GM23338 (cell line): ENCODE measurements around the gene TEAD2. TPM values are rescaled to one million over a fixed set of nuclear protein-coding genes. Genes with fewer than 3 reads are reported as not detected.

ENCODE experiments used
- ATAC-seq: fragments of 200-7000 bp; cut with Tn5 transposase; 3 replicates; pipeline ENCODE4 v1.9.1; 2020
- DNase-seq: peaks from one replicate; pipeline ENCODE4 v3.0.0-alpha.2; 2015; ENCODE audit warnings: low spot score
- H2AFZ ChIP-seq: fragments of 200-600 bp; sonication (generic); 2 replicates; pipeline ENCODE4 v1.8.0; 2016; ENCODE audit warnings: antibody characterized with exemption, mild to moderate bottlenecking, moderate library complexity
- H3F3A ChIP-seq: fragments of 200-600 bp; sonication (generic); replicated peaks from 2 replicates; pipeline ENCODE4 v1.8.0; 2017; ENCODE audit warnings: antibody characterized with exemption, mixed run types, low read depth
- H3K27ac ChIP-seq: fragments of 200-600 bp; sonication (generic); 2 replicates; pipeline ENCODE4 v1.6.1; 2016; ENCODE audit warnings: low read depth
- H3K27me3 ChIP-seq: fragments of 200-600 bp; sonication (generic); 2 replicates; pipeline ENCODE4 v1.8.0; 2016; ENCODE audit warnings: mild to moderate bottlenecking, mixed run types, moderate library complexity; ENCODE audit not compliant: insufficient read depth
- H3K36me3 ChIP-seq: fragments of 200-600 bp; sonication (generic); 2 replicates; pipeline ENCODE4 v1.8.0; 2016; ENCODE audit warnings: mild to moderate bottlenecking; ENCODE audit not compliant: insufficient read depth
- H3K4me1 ChIP-seq: fragments of 200-600 bp; sonication (generic); 2 replicates; pipeline ENCODE4 v1.8.0; 2016; ENCODE audit warnings: mild to moderate bottlenecking, moderate library complexity; ENCODE audit not compliant: insufficient read depth
- H3K4me2 ChIP-seq: fragments of 200-600 bp; sonication (generic); 2 replicates; pipeline ENCODE4 v1.7.1; 2017; ENCODE audit warnings: mixed run types
- H3K4me3 ChIP-seq: fragments of 200-600 bp; sonication (generic); 2 replicates; pipeline ENCODE4 v1.6.1; 2016; ENCODE audit warnings: mixed run types
- H3K79me2 ChIP-seq: fragments of 200-600 bp; sonication (generic); replicated peaks from 2 replicates; pipeline ENCODE4 v1.8.0; 2017; ENCODE audit warnings: mild to moderate bottlenecking; ENCODE audit not compliant: insufficient read depth
- H3K9me2 ChIP-seq: fragments of 200-600 bp; sonication (generic); 2 replicates; pipeline ENCODE4 v1.8.0; 2017; ENCODE audit not compliant: insufficient read depth
- H4K20me1 ChIP-seq: fragments of 200-600 bp; sonication (generic); replicated peaks from 2 replicates; pipeline ENCODE4 v1.8.0; 2017; ENCODE audit warnings: mild to moderate bottlenecking; ENCODE audit not compliant: insufficient read depth
- H3K27ac Mint-ChIP-seq: 2 replicates; pipeline ENCODE4 v1.8.0; 2020; ENCODE audit warnings: inconsistent platforms, mild to moderate bottlenecking, moderate library complexity, mixed read lengths
- H3K27me3 Mint-ChIP-seq: 3 replicates; pipeline ENCODE4 v1.8.0; 2022; ENCODE audit warnings: low read depth, mild to moderate bottlenecking, moderate library complexity, mixed read lengths, inconsistent platforms; ENCODE audit not compliant: insufficient read depth, poor library complexity
- H3K36me3 Mint-ChIP-seq: 3 replicates; pipeline ENCODE4 v1.8.0; 2021; ENCODE audit warnings: low read depth, mild to moderate bottlenecking, inconsistent platforms, moderate library complexity, mixed read lengths
- H3K4me1 Mint-ChIP-seq: 3 replicates; pipeline ENCODE4 v1.8.0; 2020; ENCODE audit warnings: mild to moderate bottlenecking, inconsistent platforms, mixed read lengths
- H3K4me3 Mint-ChIP-seq: 3 replicates; pipeline ENCODE4 v1.8.0; 2021; ENCODE audit warnings: moderate library complexity, mild to moderate bottlenecking, inconsistent platforms, mixed read lengths
- H3K9me3 Mint-ChIP-seq: 3 replicates; pipeline ENCODE4 v1.8.0; 2020; ENCODE audit warnings: moderate library complexity, mild to moderate bottlenecking, inconsistent platforms, mixed read lengths
- CREB1 ChIP-seq: fragments of 250-450 bp; sonication (Bioruptor Pico); IDR thresholded peaks from 2 replicates; pipeline ENCODE4 v1.5.0; 2020; ENCODE audit warnings: low read depth, mild to moderate bottlenecking, moderate library complexity
- EZH2phosphoT487 ChIP-seq: fragments of 200-600 bp; sonication (generic); IDR thresholded peaks from one replicate; pipeline ENCODE4 v1.8.1; 2018; ENCODE audit warnings: antibody characterized with exemption; ENCODE audit not compliant: unreplicated experiment
- STAT1 ChIP-seq: IDR thresholded peaks from one replicate; pipeline ENCODE4 v1.6.1; 2016; ENCODE audit warnings: antibody characterized with exemption; ENCODE audit not compliant: unreplicated experiment
- ZNF114 ChIP-seq: fragments of 250-450 bp; sonication (Bioruptor Pico); IDR thresholded peaks from 2 replicates; pipeline ENCODE4 v1.5.0; 2020; ENCODE audit warnings: mild to moderate bottlenecking, moderate library complexity
- ZNF331 ChIP-seq: fragments of 250-450 bp; sonication (Bioruptor Pico); IDR thresholded peaks from 2 replicates; pipeline ENCODE4 v1.5.0; 2020; ENCODE audit warnings: low read depth, mild to moderate bottlenecking, moderate library complexity
- polyA plus RNA-seq: library from polyadenylated mRNA; unstranded; fragments of >200 nt; fragmentation: Nextera tagmentation; extraction: Ambion mirVana; gene quantifications from 2 replicates; pipeline ENCODE4 v1.2.1, GENCODE V29; 2016
- total RNA-seq: library from RNA; depleted of rRNA; stranded (reverse); fragments of >200 nt; shearing (Covaris generic); gene quantifications from 2 replicates; pipeline ENCODE4 v1.2.3, GENCODE V29; 2014
- TF ChIP-seq, protein P1 (sequence below): IDR thresholded peaks from 2 replicates; pipeline ENCODE4 v1.6.1; 2016; ENCODE audit warnings: antibody characterized with exemption
- TF ChIP-seq, protein P2 (sequence below), 2 experiments: fragments of 200-600 bp in 1 of 2; sonication (generic) in 1 of 2; conservative IDR thresholded peaks; 2 replicates each; pipeline versions ENCODE4 v1.5.1 to v1.6.1; 2016 to 2017; ENCODE audit warnings: antibody characterized with exemption in 2 of 2, low read depth in 2 of 2, mild to moderate bottlenecking in 2 of 2, moderate library complexity in 1 of 2

Gene TEAD2
- total and polyA plus RNA-seq, 2 experiments from 2014 or later: 30.3 to 82.5 TPM

- peaks cover 3% of the 10 kb centered on the region; the same call in 1 of the 3 replicates for H3K4me1 Mint-ChIP-seq
- ATAC-seq (no peak), DNase-seq (no peak)
- no peaks in the 10 kb centered on the region; the same call in 2 of the 3 replicates for H3K36me3 Mint-ChIP-seq
- Histone ChIP-seq H3K79me2 (no peaks in the 10 kb centered on the region), H3K27me3 (no peaks in the 10 kb centered on the region), H3F3A (0 out of 2 replicates have a peak, but pooled peaks cover 3% of the 10 kb centered on the region), H3K4me3 (no peak overlapping the region), H2AFZ (no peak overlapping the region), H3K9me2 (no peaks in the 10 kb centered on the region), H3K4me1 (no peaks in the 10 kb centered on the region), H3K27ac (no peak overlapping the region), H3K4me2 (no peak overlapping the region), H4K20me1 (no peaks in the 10 kb centered on the region), H3K36me3 (no peaks in the 10 kb centered on the region)
- no peak overlapping the region for H3K27ac Mint-ChIP-seq
- H3K27me3 Mint-ChIP-seq: peaks cover 8% of the 10 kb centered on the region
- TF ChIP-seq ZNF114 (CRISPR knock-in tag): no peak
- no peak for TF ChIP-seq CREB1 (CRISPR knock-in tag)
- TF ChIP-seq, protein P1, sequence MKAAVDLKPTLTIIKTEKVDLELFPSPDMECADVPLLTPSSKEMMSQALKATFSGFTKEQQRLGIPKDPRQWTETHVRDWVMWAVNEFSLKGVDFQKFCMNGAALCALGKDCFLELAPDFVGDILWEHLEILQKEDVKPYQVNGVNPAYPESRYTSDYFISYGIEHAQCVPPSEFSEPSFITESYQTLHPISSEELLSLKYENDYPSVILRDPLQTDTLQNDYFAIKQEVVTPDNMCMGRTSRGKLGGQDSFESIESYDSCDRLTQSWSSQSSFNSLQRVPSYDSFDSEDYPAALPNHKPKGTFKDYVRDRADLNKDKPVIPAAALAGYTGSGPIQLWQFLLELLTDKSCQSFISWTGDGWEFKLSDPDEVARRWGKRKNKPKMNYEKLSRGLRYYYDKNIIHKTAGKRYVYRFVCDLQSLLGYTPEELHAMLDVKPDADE: no peak
- no peak for TF ChIP-seq ZNF331
- TF ChIP-seq STAT1: no peak
- TF ChIP-seq EZH2phosphoT487: no peak
- no peaks in the 10 kb centered on the region; the same call in 2 of the 3 replicates for H3K9me3 Mint-ChIP-seq
- H3K4me3 Mint-ChIP-seq: no peak overlapping the region
Observed at GRCh38 chr19:49328741-49329140, 33.5 kb downstream of the TEAD2 start.

- peaks cover 3% of the 10 kb centered on the region; the same call in 1 of the 3 replicates for H3K4me1 Mint-ChIP-seq
- H3K27ac ChIP-seq: no peak overlapping the region
- H3K4me3 ChIP-seq: no peak overlapping the region
- H3K36me3 ChIP-seq: no peaks in the 10 kb centered on the region
- H3K79me2 ChIP-seq: no peaks in the 10 kb centered on the region
- no peaks in the 10 kb centered on the region for H3K27me3 ChIP-seq
- no peaks in the 10 kb centered on the region for H3K9me2 ChIP-seq
- TF ChIP-seq, protein P2, sequence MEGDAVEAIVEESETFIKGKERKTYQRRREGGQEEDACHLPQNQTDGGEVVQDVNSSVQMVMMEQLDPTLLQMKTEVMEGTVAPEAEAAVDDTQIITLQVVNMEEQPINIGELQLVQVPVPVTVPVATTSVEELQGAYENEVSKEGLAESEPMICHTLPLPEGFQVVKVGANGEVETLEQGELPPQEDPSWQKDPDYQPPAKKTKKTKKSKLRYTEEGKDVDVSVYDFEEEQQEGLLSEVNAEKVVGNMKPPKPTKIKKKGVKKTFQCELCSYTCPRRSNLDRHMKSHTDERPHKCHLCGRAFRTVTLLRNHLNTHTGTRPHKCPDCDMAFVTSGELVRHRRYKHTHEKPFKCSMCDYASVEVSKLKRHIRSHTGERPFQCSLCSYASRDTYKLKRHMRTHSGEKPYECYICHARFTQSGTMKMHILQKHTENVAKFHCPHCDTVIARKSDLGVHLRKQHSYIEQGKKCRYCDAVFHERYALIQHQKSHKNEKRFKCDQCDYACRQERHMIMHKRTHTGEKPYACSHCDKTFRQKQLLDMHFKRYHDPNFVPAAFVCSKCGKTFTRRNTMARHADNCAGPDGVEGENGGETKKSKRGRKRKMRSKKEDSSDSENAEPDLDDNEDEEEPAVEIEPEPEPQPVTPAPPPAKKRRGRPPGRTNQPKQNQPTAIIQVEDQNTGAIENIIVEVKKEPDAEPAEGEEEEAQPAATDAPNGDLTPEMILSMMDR (conservative IDR thresholded peaks at IDR 0.05; ENCODE audit: low read depth in 2 of 2): peak; percentile 75 to 87
- TF ChIP-seq EZH2phosphoT487: no peak
- DNase-seq (peak; percentile 85), ATAC-seq (peak; percentile 79)
- H3K36me3 Mint-ChIP-seq: no peaks in the 10 kb centered on the region; the same call in 2 of the 3 replicates
- no peak overlapping the region for H3K4me3 Mint-ChIP-seq
- H3K27ac Mint-ChIP-seq: no peak overlapping the region
- no peak overlapping the region for H3K4me2 ChIP-seq
- H2AFZ ChIP-seq: no peak overlapping the region
- H3K4me1 ChIP-seq: no peaks in the 10 kb centered on the region
- peaks cover 2% of the 10 kb centered on the region; the same call in 1 of the 3 replicates for H3K9me3 Mint-ChIP-seq
- no peaks in the 10 kb centered on the region for H4K20me1 ChIP-seq
- peaks cover 4% of the 10 kb centered on the region for H3K27me3 Mint-ChIP-seq
- H3F3A ChIP-seq: 0 out of 2 replicates have a peak, but pooled peaks cover 3% of the 10 kb centered on the region
Observed at GRCh38 chr19:49327878-49328544, 34.2 kb downstream of the TEAD2 start.
